IgD-negative memory B cell (primary cell): ENCODE data around the gene GYPA. TPM values are rescaled to one million over a fixed set of nuclear protein-coding genes. Genes with fewer than 3 reads are reported as not detected.
"Not testable (repeated sequence)": the region's sequence is repeated elsewhere in the genome, so short reads cannot be mapped to it uniquely, and the experiment has no call there.

Source experiments
- H3K27ac Mint-ChIP-seq, 3 donors: one replicate each; pipeline ENCODE4 v1.8.0; 2020 to 2022; ENCODE audit warnings: mild to moderate bottlenecking in 3 of 3, mixed read lengths in 3 of 3, moderate library complexity in 1 of 3
- H3K27me3 Mint-ChIP-seq: one replicate; pipeline ENCODE4 v1.8.0; 2021; ENCODE audit warnings: mixed read lengths
- H3K36me3 Mint-ChIP-seq: one replicate; pipeline ENCODE4 v1.8.0; 2020; ENCODE audit warnings: mild to moderate bottlenecking, mixed read lengths
- H3K4me1 Mint-ChIP-seq, 3 donors: one replicate each; pipeline ENCODE4 v1.8.0; 2020 to 2022; ENCODE audit warnings: mixed read lengths in 3 of 3, mild to moderate bottlenecking in 1 of 3
- H3K4me3 Mint-ChIP-seq, 4 donors: one replicate each; pipeline ENCODE4 v1.8.0; 2020 to 2022; ENCODE audit warnings: mild to moderate bottlenecking in 4 of 4, mixed read lengths in 4 of 4, moderate library complexity in 3 of 4
- H3K9me3 Mint-ChIP-seq, 3 donors: one replicate each; pipeline ENCODE4 v1.8.0; 2020 to 2021; ENCODE audit warnings: mixed read lengths in 3 of 3, mild to moderate bottlenecking in 1 of 3
- polyA plus RNA-seq: library from polyadenylated mRNA; unstranded; fragments of 300-500 nt; fragmentation: Illumina TruSeq; gene quantifications from one replicate; pipeline ENCODE4 v1.2.3, GENCODE V29; 2021

Gene GYPA
- polyA plus RNA-seq, 1 donor from 2014 or later, result not detected

DNA sequence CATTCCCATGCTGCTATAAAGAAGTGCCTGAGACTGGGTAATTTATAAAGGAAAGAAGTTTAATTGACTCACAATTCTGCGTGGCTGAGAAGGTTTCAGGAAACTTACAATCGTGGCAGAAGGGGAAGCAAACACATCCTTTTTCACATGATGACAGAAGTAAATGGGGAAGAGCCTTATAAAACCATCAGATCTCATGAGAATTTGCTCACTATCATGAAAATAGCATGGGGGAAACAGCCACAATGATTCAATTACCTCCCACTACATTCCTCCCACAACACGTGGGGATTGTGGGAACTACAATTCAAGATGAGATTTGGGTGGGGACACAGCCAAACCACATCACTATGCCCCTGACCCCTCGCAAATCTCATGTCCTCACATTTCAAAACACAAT, 46.5 kb downstream of the GYPA start:
- not testable (repeated sequence) for H3K4me1 Mint-ChIP-seq, H3K4me3 Mint-ChIP-seq, H3K9me3 Mint-ChIP-seq, H3K27ac Mint-ChIP-seq, H3K36me3 Mint-ChIP-seq, H3K27me3 Mint-ChIP-seq

DNA sequence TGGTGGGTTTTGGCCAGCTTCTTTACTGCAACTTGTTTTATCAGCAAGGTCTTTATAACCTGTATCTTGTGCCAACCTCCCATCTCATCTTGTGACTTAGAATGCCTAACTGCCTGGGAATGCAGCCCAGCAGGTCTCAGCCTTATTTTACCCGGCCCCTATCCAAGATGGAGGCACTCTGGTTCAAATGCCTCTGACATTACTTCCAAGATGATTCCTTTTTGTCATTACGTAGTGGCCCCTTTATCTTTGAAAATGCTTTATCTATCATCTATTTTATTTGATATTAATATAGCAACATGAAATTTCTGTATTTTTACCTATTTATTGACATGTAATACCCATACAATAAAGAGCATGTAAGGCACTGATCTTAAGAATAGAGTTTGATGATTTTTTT, 49.3 kb downstream of the GYPA start:
- not testable (repeated sequence) for H3K4me1 Mint-ChIP-seq, H3K36me3 Mint-ChIP-seq, H3K27ac Mint-ChIP-seq, H3K27me3 Mint-ChIP-seq, H3K9me3 Mint-ChIP-seq, H3K4me3 Mint-ChIP-seq

DNA sequence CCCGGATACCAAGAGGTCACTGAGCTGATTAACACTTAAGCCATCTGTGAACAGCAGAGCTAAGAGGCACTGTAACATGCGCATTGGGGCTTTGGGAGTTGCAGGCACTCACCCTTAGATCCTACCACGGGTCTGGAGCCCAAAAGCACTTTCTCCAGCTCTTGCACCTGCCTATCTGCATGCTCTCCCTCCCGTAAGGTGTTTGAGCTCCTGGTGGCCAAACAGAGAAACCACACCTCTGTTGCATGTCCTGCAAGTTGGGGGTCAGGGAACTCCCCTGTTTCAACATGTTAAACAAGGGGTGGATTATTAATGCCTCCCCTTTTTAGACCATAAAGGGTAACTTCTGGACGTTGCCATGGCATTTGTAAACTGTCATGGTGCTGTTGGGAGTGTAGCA, 49.8 kb downstream of the GYPA start:
- Mint-ChIP-seq H3K4me1 (no peaks in the 10 kb centered on the region), H3K36me3 (no peaks in the 10 kb centered on the region), H3K27ac (no peak overlapping the region), H3K9me3 (no peaks in the 10 kb centered on the region), H3K27me3 (peaks cover 2% of the 10 kb centered on the region), H3K4me3 (no peak overlapping the region)

DNA sequence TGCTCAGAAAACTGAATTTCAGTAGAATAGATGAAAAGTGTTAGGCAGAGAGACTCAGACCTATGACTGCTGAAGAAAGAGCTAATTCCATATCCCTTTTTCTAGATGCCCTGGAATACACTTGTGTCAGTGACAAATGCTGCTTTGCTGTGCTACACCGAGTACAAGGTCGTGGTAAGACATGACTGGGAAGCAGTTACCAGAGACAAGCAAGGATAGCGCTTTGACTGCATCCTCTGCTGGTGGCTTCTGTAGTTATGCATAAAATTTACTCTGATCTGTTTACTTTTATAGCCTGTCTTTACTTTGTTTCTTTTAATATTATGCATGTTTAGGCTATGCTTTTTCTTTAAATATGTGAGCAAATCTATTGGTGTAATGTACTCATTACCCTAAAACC, 58.5 kb downstream of the GYPA start:
- not testable (repeated sequence) for H3K27ac Mint-ChIP-seq, H3K27me3 Mint-ChIP-seq, H3K9me3 Mint-ChIP-seq, H3K4me3 Mint-ChIP-seq, H3K4me1 Mint-ChIP-seq, H3K36me3 Mint-ChIP-seq

DNA sequence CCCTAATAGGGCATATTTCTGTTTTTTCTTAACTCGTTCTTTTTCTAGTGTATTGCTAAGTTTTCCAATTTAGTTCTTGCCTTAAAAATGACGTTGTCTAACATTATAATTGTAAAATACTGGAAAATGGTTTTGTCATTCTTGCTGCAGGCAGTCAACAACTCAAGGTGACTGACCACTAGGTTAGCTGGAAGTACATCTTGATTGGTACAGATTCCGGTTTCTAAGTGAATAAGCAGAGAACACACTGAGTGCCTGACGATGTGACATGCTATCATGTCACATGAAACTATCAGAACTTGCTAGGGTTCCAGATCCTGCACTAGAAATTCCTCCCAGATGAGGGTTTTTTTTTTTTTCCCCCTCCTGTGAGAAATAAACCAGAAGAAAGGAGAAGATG, 60.4 kb downstream of the GYPA start:
- H3K36me3 Mint-ChIP-seq, H3K9me3 Mint-ChIP-seq, H3K4me3 Mint-ChIP-seq, H3K27me3 Mint-ChIP-seq, H3K4me1 Mint-ChIP-seq, H3K27ac Mint-ChIP-seq: not testable (repeated sequence)

DNA sequence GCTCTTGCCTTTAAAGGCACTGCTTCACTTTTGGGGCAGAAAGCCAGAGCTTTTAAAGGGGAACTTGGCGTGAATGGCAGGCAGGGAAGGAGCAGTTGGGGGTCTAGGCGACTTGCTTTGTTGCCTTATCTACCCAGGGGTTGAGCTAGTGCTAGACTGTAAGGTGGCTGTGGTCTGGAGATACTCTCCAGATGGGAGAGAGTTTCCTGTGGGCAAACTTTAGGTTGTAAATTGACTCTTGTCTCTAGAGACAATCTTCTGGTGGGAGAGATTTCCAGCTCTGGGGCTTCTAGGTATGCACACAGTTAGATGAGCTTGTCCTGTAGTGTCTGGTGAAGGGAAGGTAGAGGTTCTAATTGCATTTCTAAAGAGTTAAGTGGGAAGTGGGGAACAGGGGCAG, 61.8 kb downstream of the GYPA start:
- not testable (repeated sequence) for H3K27me3 Mint-ChIP-seq, H3K27ac Mint-ChIP-seq, H3K36me3 Mint-ChIP-seq, H3K4me3 Mint-ChIP-seq, H3K4me1 Mint-ChIP-seq, H3K9me3 Mint-ChIP-seq

DNA sequence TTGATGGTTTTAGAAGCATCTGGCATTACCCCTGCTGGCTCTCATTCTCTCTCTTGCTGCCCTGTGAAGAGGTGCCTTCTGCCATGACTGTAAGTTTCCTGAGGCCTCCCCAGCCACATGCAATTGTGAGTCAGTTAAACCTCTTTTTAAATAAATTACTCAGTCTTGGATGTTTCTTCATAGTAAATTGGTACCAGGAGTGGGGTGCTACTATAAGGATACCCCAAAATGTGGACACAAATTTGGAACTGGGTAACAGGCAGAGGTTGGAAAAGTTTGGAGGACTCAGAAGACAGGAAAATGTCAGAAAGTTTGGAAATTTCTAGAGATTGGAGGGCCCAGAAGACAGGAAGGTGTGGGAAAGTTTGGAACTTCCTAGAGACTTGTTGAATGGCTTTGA, 79.0 kb downstream of the GYPA start:
- peaks cover 1 to 14% (median 5%) of the 10 kb centered on the region in 3 donors for H3K9me3 Mint-ChIP-seq
- not testable (repeated sequence) for H3K36me3 Mint-ChIP-seq, H3K27me3 Mint-ChIP-seq, H3K4me3 Mint-ChIP-seq, H3K4me1 Mint-ChIP-seq, H3K27ac Mint-ChIP-seq

DNA sequence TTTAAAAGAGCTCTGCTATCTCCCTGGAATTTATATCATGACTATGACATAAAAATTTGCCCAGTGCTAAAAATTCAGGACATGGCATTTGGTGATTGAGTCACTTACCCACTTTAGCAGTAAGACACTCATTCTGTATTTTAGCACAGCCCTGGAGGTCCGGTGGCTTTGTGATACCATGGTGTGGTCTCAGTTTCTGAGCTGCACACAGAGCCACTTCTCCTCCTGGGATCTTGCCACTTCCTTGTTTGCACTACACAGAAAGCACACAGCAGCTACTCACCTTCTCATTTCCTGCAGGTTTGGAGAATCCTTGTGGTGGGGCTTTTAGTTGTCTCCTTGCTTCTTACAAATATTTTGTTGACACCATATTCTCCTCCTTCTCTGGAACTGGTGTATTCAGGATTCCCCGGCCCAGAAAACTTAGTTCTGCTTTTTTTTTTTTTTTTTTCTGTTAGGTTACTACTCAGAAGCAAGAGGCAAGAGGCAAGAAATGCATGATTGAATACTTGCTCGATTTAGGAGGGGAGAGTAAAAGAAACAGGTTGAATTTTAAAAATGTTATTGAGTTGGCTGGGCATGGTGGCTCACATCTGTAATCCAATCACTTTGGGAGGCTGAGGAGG, 80.2 kb downstream of the GYPA start:
- not testable (repeated sequence) for H3K27me3 Mint-ChIP-seq, H3K36me3 Mint-ChIP-seq, H3K4me1 Mint-ChIP-seq, H3K4me3 Mint-ChIP-seq
- Mint-ChIP-seq H3K9me3 (peaks cover 1 to 14% (median 5%) of the 10 kb centered on the region in 3 donors), H3K27ac (peak overlapping the region in 1 of 3 donors; percentile 69)

Other genes starting within 250 kb of the GYPA start
- gene GYPE, start 235.2 kb downstream of the GYPA start, polyA plus RNA-seq, result 5.6 TPM
- not detected for gene GYPB, start 121.3 kb downstream of the GYPA start, polyA plus RNA-seq